HG03097 (cell line): Measurements from ENCODE around the gene MYH15.
A peak's percentile ranks its signal among the peaks of the same experiment; 100 is the strongest.

Source experiments
- ATAC-seq: cut with Tn5 transposase; IDR thresholded peaks from one replicate; pipeline ENCODE4 v1.9.1; 2021; ENCODE audit not compliant: unreplicated experiment, low FRiP score

Gene MYH15

GRCh38 chr3:108343491-108343890 is 166.9 kb downstream of the MYH15 start:
- ATAC-seq, result no peak

GRCh38 chr3:108342837-108343486 is 167.4 kb downstream of the MYH15 start:
- peak; percentile 42 for ATAC-seq

- ATAC-seq, result no peak
Observed at GRCh38 chr3:108341911-108342310, 168.5 kb downstream of the MYH15 start.

GRCh38 chr3:108338901-108339545 is 171.4 kb downstream of the MYH15 start:
- ATAC-seq, result peak; percentile 48

GRCh38 chr3:108334701-108335100 is 175.7 kb downstream of the MYH15 start:
- ATAC-seq, result no peak

- ATAC-seq, result no peak
Observed at GRCh38 chr3:108333961-108334360, 176.4 kb downstream of the MYH15 start.

GRCh38 chr3:108331792-108332191 is 178.6 kb downstream of the MYH15 start:
- no peak for ATAC-seq
